Measurements from ENCODE around the gene MARK3. TPM values are rescaled to one million over a fixed set of nuclear protein-coding genes. Genes with fewer than 3 reads are reported as not detected.

MARK3 gene
- 77.9 and 98.7 TPM in 2 replicates for total RNA-seq

DNA sequence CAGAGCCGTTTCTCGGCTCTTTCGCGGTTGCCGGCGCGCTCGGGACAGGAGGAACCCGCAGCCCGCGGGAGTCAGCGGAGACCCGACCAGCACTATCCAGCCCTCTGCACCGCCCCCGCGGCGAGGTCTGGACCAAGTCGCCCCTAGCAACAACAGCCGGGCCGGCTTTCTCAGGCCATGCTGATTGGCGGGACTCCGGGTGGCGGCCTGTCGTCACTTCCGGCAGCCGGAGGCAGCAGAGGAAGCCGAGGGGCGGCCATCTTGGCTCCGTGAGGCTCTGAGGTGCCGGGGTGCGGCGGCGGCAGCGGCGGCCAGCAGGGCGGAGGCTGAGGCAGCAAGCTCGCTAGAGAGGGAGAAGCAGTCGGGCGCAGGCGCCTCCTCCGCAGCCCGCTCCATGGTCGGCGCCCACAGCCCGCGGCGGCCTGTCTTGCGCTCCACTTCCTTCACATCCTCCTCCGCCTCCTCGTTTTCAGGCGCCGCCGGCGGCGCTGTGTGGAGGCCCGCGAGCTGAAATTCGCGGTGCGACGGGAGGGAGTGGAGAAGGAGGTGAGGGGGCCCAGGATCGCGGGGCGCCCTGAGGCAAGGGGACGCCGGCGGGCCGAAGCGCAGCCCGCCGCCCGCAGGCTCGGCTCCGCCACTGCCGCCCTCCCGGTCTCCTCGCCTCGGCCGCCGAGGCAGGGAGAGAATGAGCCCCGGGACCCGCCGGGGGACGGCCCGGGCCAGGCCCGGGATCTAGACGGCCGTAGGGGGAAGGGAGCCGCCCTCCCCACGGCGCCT lies at the start of gene MARK3:
MARK3 (plus strand) TSS at position 264 of the 777 bp plus-strand sequence. CDS start 615 bp downstream, outside the sequence.
- FAIRE-seq, result no peak
- DNase-seq (ENCODE audit: low read depth), result peak; percentile 87
- Histone ChIP-seq H3K36me3 (ENCODE audit: control insufficient read depth, insufficient read depth, low read length) (no peaks in the 10 kb centered on the region), H3K27me3 (ENCODE audit: control insufficient read depth, insufficient read depth, low read length) (no peaks in the 10 kb centered on the region), H3K4me3 (ENCODE audit: low read depth, low read length) (peak within 1 kb of the TSS; percentile 77)
- TF ChIP-seq CTCF (IDR thresholded peaks at IDR 0.05; ENCODE audit: insufficient read depth, low read length, severe bottlenecking), result no peak

DNA sequence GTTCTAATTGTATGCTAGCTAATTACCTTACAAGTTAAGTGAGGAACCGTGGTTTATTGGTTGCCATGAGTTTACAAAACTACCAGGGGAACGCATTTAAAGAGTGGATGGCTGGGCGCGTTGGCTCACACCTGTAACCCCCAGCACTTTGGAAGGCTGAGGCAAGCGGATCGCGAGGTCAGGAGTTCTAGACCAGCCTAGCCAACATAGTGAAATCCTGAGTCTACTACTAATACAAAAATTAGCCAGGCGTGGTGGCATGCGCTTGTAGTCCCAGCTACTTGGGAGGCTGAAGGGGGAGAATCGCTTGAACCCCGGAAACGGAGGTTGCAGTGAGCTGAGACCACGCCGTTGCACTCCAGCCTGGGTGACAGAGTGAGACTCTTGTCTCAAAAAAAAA lies 49.0 kb upstream of the MARK3 start:
- Histone ChIP-seq H3K4me3 (ENCODE audit: low read depth, low read length) (no peak overlapping the region), H3K36me3 (ENCODE audit: control insufficient read depth, insufficient read depth, low read length) (peaks cover 37% of the 10 kb centered on the region), H3K27me3 (ENCODE audit: control insufficient read depth, insufficient read depth, low read length) (no peaks in the 10 kb centered on the region)
- TF ChIP-seq CTCF (IDR thresholded peaks at IDR 0.05; ENCODE audit: insufficient read depth, low read length, severe bottlenecking), result no peak
- no peak for DNase-seq (ENCODE audit: low read depth)
- no peak for FAIRE-seq

- Histone ChIP-seq H3K4me3 (ENCODE audit: low read depth, low read length) (no peak overlapping the region), H3K36me3 (ENCODE audit: control insufficient read depth, insufficient read depth, low read length) (peaks cover 42% of the 10 kb centered on the region), H3K27me3 (ENCODE audit: control insufficient read depth, insufficient read depth, low read length) (no peaks in the 10 kb centered on the region)
- no peak for DNase-seq (ENCODE audit: low read depth)
- TF ChIP-seq CTCF (IDR thresholded peaks at IDR 0.05; ENCODE audit: insufficient read depth, low read length, severe bottlenecking), result no peak
- FAIRE-seq, result no peak
Observed at GRCh38 chr14:103337794-103338193, 47.4 kb upstream of the MARK3 start.

GRCh38 chr14:103339561-103339960 lies 45.7 kb upstream of the MARK3 start:
- no peak for FAIRE-seq
- DNase-seq (ENCODE audit: low read depth), result no peak
- Histone ChIP-seq H3K4me3 (ENCODE audit: low read depth, low read length) (no peak overlapping the region), H3K36me3 (ENCODE audit: control insufficient read depth, insufficient read depth, low read length) (peaks cover 44% of the 10 kb centered on the region), H3K27me3 (ENCODE audit: control insufficient read depth, insufficient read depth, low read length) (no peaks in the 10 kb centered on the region)
- TF ChIP-seq CTCF (IDR thresholded peaks at IDR 0.05; ENCODE audit: insufficient read depth, low read length, severe bottlenecking), result no peak

- FAIRE-seq (no peak), DNase-seq (ENCODE audit: low read depth) (no peak)
- TF ChIP-seq CTCF (IDR thresholded peaks at IDR 0.05; ENCODE audit: insufficient read depth, low read length, severe bottlenecking), result no peak
- no peaks in the 10 kb centered on the region for H3K27me3 ChIP-seq (ENCODE audit: control insufficient read depth, insufficient read depth, low read length)
- no peak overlapping the region for H3K4me3 ChIP-seq (ENCODE audit: low read depth, low read length)
- peaks cover 37% of the 10 kb centered on the region for H3K36me3 ChIP-seq (ENCODE audit: control insufficient read depth, insufficient read depth, low read length)
Observed at GRCh38 chr14:103340480-103341212, 44.6 kb upstream of the MARK3 start.

Measured in bronchial epithelial cell (primary cell).